Left lung (tissue), 10 donors: ENCODE data around the gene GRID1. TPM values are rescaled to one million over a fixed set of nuclear protein-coding genes. Genes with fewer than 3 reads are reported as not detected.

Source experiments
- ATAC-seq: fragments of 200-7000 bp; cut with Tn5 transposase; one replicate; pipeline ENCODE4 v1.9.1; 2020; ENCODE audit warnings: moderate library complexity
- DNase-seq, 4 donors: peaks; one replicate each; pipeline ENCODE4 v3.0.0-alpha.2; 2013 to 2020
- H3K27ac ChIP-seq, 2 donors: fragments of 200-600 bp; sonication (generic) in 1 of 2; one replicate each; pipeline versions ENCODE4 v1.5.0 to v1.8.0; 2020 to 2021
- H3K27me3 ChIP-seq, 2 donors: fragments of 200-600 bp; sonication (generic) in 1 of 2; one replicate each; pipeline versions ENCODE4 v1.5.0 to v1.8.0; 2020 to 2021
- H3K36me3 ChIP-seq, 2 donors: fragments of 200-600 bp; sonication (generic) in 1 of 2; one replicate each; pipeline versions ENCODE4 v1.5.0 to v1.8.0; 2020 to 2021
- H3K4me1 ChIP-seq, 2 donors: fragments of 200-600 bp; one replicate each; pipeline ENCODE4 v1.8.0; 2021
- H3K4me3 ChIP-seq, 2 donors: fragments of 200-600 bp; sonication (generic) in 1 of 2; one replicate each; pipeline versions ENCODE4 v1.5.0 to v1.8.0; 2020 to 2021; ENCODE audit warnings: mild to moderate bottlenecking in 1 of 2
- H3K9me3 ChIP-seq, 2 donors: fragments of 200-600 bp; sonication (generic) in 1 of 2; one replicate each; pipeline versions ENCODE4 v1.5.0 to v1.8.0; 2020 to 2021
- intact Hi-C, 2 donors: fragments of 100-400 bp; cut with DNase I; formaldehyde crosslinking; loops; one replicate each; pipeline versions ENCODE4 v1.11.2 to v1.14.2; 2022
- polyA plus RNA-seq, 6 donors: library from polyadenylated mRNA; unstranded; fragments of 120-200 nt; gene quantifications; one replicate each; pipeline ENCODE4 v1.2.1, GENCODE V29; 2013; ENCODE audit not compliant: insufficient read length in 6 of 6
- total RNA-seq, 2 donors: library from RNA; stranded (reverse); fragmentation: NEBNext Ultra II Directional; extraction: Animal tissue kit (Norgen Biotek cat#: 25700); gene quantifications; one replicate each; pipeline ENCODE4 v1.2.1, GENCODE V29; 2021
- TF ChIP-seq, protein P1 (sequence below), 2 donors: fragments of 200-600 bp; sonication (generic) in 1 of 2; IDR thresholded peaks; one replicate each; pipeline versions ENCODE4 v1.5.0 to v1.8.0; 2021; ENCODE audit warnings: antibody characterized with exemption in 2 of 2
- donor health status: DM: no; HTN: yes; CAD: no.
- donor health status: DM: no; HTN: no; CAD: no.

The GRID1 gene
- total and polyA plus RNA-seq, 8 donors, result 0.81 to 2.6 (median 1.2) TPM

DNA sequence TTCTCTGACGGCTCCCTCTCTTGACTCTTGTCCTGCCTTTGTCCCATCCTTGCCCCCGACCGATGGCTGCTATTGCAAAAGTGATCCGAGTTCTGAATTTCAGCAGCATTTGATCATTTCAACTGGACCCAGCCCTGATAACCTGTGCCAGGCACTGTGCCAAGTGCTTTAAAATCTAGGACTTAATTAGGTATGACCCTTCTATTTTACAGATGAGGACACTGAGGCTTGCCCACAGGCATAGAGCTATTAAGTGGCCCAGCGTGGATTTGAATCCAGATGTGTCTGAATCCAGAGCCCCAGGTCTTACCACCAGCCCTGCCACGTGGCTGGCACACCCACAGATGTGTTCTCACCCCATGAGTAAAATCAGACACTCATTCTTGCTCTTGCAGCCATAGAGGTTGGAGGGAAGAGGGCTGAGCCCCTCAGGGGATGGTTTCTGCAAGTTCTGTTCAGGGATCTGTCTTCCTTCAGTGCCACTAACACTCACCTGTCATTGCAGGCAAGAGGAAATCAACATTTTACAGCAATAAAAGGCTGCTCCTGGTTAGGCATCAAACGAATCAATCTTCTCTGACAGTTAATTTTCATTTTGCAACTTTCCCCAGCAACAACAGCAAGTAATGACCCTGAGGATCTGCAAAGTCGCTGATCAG is 101.2 kb downstream of the GRID1 start:
- Histone ChIP-seq H3K9me3 (no peaks in the 10 kb centered on the region), H3K4me3 (no peak overlapping the region), H3K4me1 (peaks cover 0 to 5% of the 10 kb centered on the region in 2 donors), H3K27ac (no peak overlapping the region), H3K36me3 (no peaks in the 10 kb centered on the region), H3K27me3 (peaks cover 0 to 58% of the 10 kb centered on the region in 2 donors)
- intact Hi-C loops, result no loop called here
- TF ChIP-seq, protein P1, sequence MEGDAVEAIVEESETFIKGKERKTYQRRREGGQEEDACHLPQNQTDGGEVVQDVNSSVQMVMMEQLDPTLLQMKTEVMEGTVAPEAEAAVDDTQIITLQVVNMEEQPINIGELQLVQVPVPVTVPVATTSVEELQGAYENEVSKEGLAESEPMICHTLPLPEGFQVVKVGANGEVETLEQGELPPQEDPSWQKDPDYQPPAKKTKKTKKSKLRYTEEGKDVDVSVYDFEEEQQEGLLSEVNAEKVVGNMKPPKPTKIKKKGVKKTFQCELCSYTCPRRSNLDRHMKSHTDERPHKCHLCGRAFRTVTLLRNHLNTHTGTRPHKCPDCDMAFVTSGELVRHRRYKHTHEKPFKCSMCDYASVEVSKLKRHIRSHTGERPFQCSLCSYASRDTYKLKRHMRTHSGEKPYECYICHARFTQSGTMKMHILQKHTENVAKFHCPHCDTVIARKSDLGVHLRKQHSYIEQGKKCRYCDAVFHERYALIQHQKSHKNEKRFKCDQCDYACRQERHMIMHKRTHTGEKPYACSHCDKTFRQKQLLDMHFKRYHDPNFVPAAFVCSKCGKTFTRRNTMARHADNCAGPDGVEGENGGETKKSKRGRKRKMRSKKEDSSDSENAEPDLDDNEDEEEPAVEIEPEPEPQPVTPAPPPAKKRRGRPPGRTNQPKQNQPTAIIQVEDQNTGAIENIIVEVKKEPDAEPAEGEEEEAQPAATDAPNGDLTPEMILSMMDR (IDR thresholded peaks at IDR 0.05), result no peak
- ATAC-seq (no peak), DNase-seq (no peak)

DNA sequence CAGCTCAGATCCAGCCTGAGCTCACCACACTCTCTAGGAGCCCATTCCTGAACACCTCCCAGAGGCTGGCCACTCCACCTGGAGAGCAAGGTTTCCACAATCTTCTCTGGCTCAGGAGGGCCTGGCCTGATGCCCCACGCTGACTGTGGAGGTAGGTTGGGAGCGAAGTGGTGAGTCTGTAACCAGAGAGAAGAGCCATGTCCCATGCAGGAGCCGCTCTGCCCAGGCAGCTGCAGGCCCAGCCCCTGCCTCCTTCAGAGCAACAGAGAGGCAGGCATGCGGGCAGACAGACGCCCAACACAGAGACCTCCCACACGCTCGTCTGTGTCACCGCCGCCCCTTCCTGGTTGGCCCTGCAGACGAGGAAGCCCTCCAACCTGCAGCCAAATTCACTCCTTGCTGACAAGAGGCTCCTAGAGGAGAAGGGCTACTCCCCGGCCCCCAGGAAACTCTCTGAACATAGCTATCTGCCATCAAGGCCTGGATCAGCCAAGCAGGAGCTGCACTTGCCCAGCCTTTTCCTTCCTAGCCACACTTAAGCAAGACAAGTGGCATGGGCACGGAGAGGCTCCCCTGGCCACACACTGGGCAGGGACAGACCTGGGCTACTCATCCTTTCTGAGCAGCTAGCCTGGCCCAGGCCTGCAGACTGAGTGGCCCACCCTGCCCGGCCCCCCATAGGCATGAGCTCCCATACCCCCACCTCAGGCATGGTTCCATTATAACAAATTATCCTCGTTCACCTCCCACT is 101.9 kb downstream of the GRID1 start:
- intact Hi-C loops, result no loop called here

DNA sequence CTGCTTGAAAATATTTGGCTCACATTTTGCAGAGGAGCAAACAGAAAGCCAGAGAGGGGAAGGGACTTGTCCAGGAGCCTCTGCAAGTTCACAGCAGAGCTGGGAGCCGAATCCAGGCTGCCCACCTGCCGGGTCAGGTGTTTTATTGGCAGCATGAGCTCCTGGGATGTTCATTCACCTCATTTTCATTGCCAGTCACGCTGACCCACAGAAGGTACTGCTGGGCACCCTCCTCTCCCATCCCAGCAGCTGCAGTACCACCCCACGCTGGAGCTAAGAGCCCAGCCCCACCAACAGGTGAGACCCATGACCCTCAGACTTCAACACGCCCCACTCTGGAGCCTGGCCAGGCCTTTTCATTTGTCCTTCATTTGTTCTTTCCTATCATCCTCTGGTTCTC is 102.7 kb downstream of the GRID1 start:
- peaks cover 0 to 5% of the 10 kb centered on the region in 2 donors for H3K4me1 ChIP-seq
- intact Hi-C loops, result no loop called here
- no peaks in the 10 kb centered on the region for H3K36me3 ChIP-seq
- DNase-seq (no peak), ATAC-seq (no peak)
- no peak overlapping the region for H3K27ac ChIP-seq
- H3K27me3 ChIP-seq, result peaks cover 0 to 60% of the 10 kb centered on the region in 2 donors
- H3K4me3 ChIP-seq, result no peak overlapping the region
- TF ChIP-seq, protein P1 (IDR thresholded peaks at IDR 0.05), result no peak
- H3K9me3 ChIP-seq, result no peaks in the 10 kb centered on the region

More for the DNA sequence above, 101.9 kb downstream of the GRID1 start:
- Histone ChIP-seq H3K4me1 (peaks cover 0 to 5% of the 10 kb centered on the region in 2 donors), H3K36me3 (no peaks in the 10 kb centered on the region), H3K27me3 (peaks cover 0 to 60% of the 10 kb centered on the region in 2 donors), H3K4me3 (no peak overlapping the region), H3K9me3 (no peaks in the 10 kb centered on the region), H3K27ac (no peak overlapping the region)
- DNase-seq (no peak), ATAC-seq (no peak)
- TF ChIP-seq, protein P1 (IDR thresholded peaks at IDR 0.05), result no peak

DNA sequence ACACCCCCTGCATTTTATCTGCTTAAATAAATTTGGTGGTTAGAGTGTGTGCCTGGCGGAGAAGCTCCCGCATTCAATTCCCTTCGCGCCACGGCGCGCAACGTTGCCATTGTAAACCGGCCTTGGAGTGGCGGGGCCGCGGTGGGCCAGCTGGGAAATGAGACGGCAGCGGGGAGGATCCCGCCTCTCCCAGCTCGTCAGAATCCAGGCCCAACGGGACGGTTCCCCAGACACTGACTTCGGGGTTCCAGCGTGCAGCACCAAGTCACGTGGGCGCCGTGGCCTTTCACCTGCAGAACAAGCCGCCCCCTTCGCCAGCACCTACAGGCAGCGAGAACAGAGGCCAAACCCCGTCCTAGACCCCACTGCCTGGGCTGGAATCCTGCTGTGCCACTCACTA is 103.4 kb downstream of the GRID1 start:
- Histone ChIP-seq H3K27ac (no peak overlapping the region), H3K9me3 (no peaks in the 10 kb centered on the region), H3K27me3 (peaks cover 0 to 60% of the 10 kb centered on the region in 2 donors), H3K36me3 (no peaks in the 10 kb centered on the region), H3K4me3 (no peak overlapping the region), H3K4me1 (peaks cover 0 to 5% of the 10 kb centered on the region in 2 donors)
- intact Hi-C loops, result no loop called here
- DNase-seq (no peak), ATAC-seq (no peak)
- TF ChIP-seq, protein P1 (IDR thresholded peaks at IDR 0.05), result no peak

DNA sequence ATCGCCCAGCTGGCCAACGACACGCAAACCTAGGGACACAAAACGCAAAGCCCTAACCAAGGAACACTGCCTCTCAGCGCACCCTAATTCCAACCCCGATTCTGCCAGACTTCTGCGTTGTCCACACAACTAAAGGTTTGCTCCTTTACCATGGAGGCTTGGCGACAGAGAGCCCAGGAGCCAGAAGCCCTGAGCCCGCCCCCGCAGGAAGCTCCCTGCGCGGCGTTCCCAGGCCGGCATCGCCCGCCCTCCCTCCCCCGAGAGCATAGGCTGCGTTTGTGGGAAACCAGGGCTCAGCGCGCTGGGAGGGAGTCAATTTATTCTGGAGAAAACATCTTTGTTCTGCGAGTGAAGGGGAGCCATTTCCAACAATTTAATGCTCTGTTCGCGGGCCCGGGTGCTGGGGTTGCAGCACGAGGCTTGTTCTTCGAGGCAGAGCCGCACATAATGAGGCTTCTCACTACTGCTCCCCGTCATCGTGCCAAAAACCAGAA is 103.9 kb downstream of the GRID1 start:
- H3K4me3 ChIP-seq, result no peak overlapping the region
- peaks cover 0 to 5% of the 10 kb centered on the region in 2 donors for H3K4me1 ChIP-seq
- intact Hi-C loops, result no loop called here
- H3K9me3 ChIP-seq, result no peaks in the 10 kb centered on the region
- no peak overlapping the region for H3K27ac ChIP-seq
- ATAC-seq, result peak; percentile 44
- TF ChIP-seq, protein P1 (IDR thresholded peaks at IDR 0.05), result no peak
- peaks cover 0 to 60% of the 10 kb centered on the region in 2 donors for H3K27me3 ChIP-seq
- peak in 1 of 4 donors; percentile 8 for DNase-seq
- no peaks in the 10 kb centered on the region for H3K36me3 ChIP-seq
